ENCODE results near the gene KATNBL1. TPM values are rescaled to one million over a fixed set of nuclear protein-coding genes. Genes with fewer than 3 reads are reported as not detected.

The KATNBL1 gene
- total and polyA plus RNA-seq, 5 donors from 2014 or later = 25.3 to 36.3 (median 26.7) TPM

- no peak overlapping the region for H3K4me3 ChIP-seq (ENCODE audit: low read depth, low read length)
- H3K4me1 ChIP-seq (ENCODE audit: control insufficient read depth, insufficient read depth, low read length, poor library complexity, severe bottlenecking) = no peaks in the 10 kb centered on the region
- peaks cover 68% of the 10 kb centered on the region for H3K36me3 Mint-ChIP-seq
- H3K4me3 Mint-ChIP-seq = no peak overlapping the region
- no peaks in the 10 kb centered on the region for H3K27me3 Mint-ChIP-seq
- ATAC-seq (ENCODE audit: low read depth in 2 of 2) (no peak), DNase-seq (no peak)
- no peaks in the 10 kb centered on the region for H3K27me3 ChIP-seq (ENCODE audit: control insufficient read depth, insufficient read depth, low read length)
- H3K9me3 Mint-ChIP-seq = peaks cover 1 to 36% (median 5%) of the 10 kb centered on the region in 7 donors
- peaks cover 15 to 27% of the 10 kb centered on the region in 2 experiments for H3K9me3 ChIP-seq (ENCODE audit: control insufficient read depth in 2 of 2, low read length in 2 of 2)
- H3K27ac ChIP-seq (ENCODE audit: insufficient read depth, low read length, poor library complexity, severe bottlenecking) = no peak overlapping the region
- peaks cover 49% of the 10 kb centered on the region for H3K36me3 ChIP-seq (ENCODE audit: control insufficient read depth, insufficient read depth, low read length)
- no peak overlapping the region for H3K27ac Mint-ChIP-seq
- H3K4me1 Mint-ChIP-seq = peaks cover 0 to 6% (median 0%) of the 10 kb centered on the region in 4 donors
Measured at GRCh38 chr15:34155859-34156258, 54.0 kb downstream of the KATNBL1 start.

GRCh38 chr15:34154725-34155204 is 55.1 kb downstream of the KATNBL1 start:
- peak in 1 of 3 donors; percentile 4 for DNase-seq
- H3K27ac ChIP-seq (ENCODE audit: insufficient read depth, low read length, poor library complexity, severe bottlenecking) = no peak overlapping the region
- H3K4me1 ChIP-seq (ENCODE audit: control insufficient read depth, insufficient read depth, low read length, poor library complexity, severe bottlenecking) = no peaks in the 10 kb centered on the region
- no peak overlapping the region for H3K27ac Mint-ChIP-seq
- H3K4me3 ChIP-seq (ENCODE audit: low read depth, low read length) = no peak overlapping the region
- no peak overlapping the region for H3K4me3 Mint-ChIP-seq
- H3K27me3 ChIP-seq (ENCODE audit: control insufficient read depth, insufficient read depth, low read length) = no peaks in the 10 kb centered on the region
- peaks cover 0 to 29% (median 5%) of the 10 kb centered on the region in 7 donors for H3K9me3 Mint-ChIP-seq
- peaks cover 12 to 21% of the 10 kb centered on the region in 2 experiments for H3K9me3 ChIP-seq (ENCODE audit: control insufficient read depth in 2 of 2, low read length in 2 of 2)
- peaks cover 52% of the 10 kb centered on the region for H3K36me3 ChIP-seq (ENCODE audit: control insufficient read depth, insufficient read depth, low read length)
- ATAC-seq (ENCODE audit: low read depth in 2 of 2) = no peak
- H3K4me1 Mint-ChIP-seq = no peaks in the 10 kb centered on the region
- no peaks in the 10 kb centered on the region for H3K27me3 Mint-ChIP-seq
- peaks cover 70% of the 10 kb centered on the region for H3K36me3 Mint-ChIP-seq

GRCh38 chr15:34147371-34148140 is 62.3 kb downstream of the KATNBL1 start:
- Mint-ChIP-seq H3K4me1 (peaks cover 0 to 4% (median 0%) of the 10 kb centered on the region in 4 donors), H3K27ac (peak overlapping the region in 1 of 3 donors; percentile 12), H3K27me3 (no peaks in the 10 kb centered on the region), H3K4me3 (no peak overlapping the region), H3K36me3 (peaks cover 31% of the 10 kb centered on the region), H3K9me3 (no peaks in the 10 kb centered on the region)
- no peaks in the 10 kb centered on the region for H3K27me3 ChIP-seq (ENCODE audit: control insufficient read depth, insufficient read depth, low read length)
- DNase-seq (no peak), ATAC-seq (ENCODE audit: low read depth in 2 of 2) (no peak)
- no peaks in the 10 kb centered on the region for H3K4me1 ChIP-seq (ENCODE audit: control insufficient read depth, insufficient read depth, low read length, poor library complexity, severe bottlenecking)
- H3K9me3 ChIP-seq (ENCODE audit: control insufficient read depth in 2 of 2, low read length in 2 of 2) = no peaks in the 10 kb centered on the region
- H3K27ac ChIP-seq (ENCODE audit: insufficient read depth, low read length, poor library complexity, severe bottlenecking) = no peak overlapping the region
- no peak overlapping the region for H3K4me3 ChIP-seq (ENCODE audit: low read depth, low read length)
- H3K36me3 ChIP-seq (ENCODE audit: control insufficient read depth, insufficient read depth, low read length) = peaks cover 25% of the 10 kb centered on the region

GRCh38 chr15:34133511-34133910 is 76.4 kb downstream of the KATNBL1 start:
- ATAC-seq (ENCODE audit: low read depth in 2 of 2) (no peak), DNase-seq (no peak)
- Histone ChIP-seq H3K27ac (ENCODE audit: insufficient read depth, low read length, poor library complexity, severe bottlenecking) (no peak overlapping the region), H3K27me3 (ENCODE audit: control insufficient read depth, insufficient read depth, low read length) (no peaks in the 10 kb centered on the region), H3K9me3 (ENCODE audit: control insufficient read depth in 2 of 2, low read length in 2 of 2) (no peaks in the 10 kb centered on the region), H3K4me3 (ENCODE audit: low read depth, low read length) (no peak overlapping the region), H3K36me3 (ENCODE audit: control insufficient read depth, insufficient read depth, low read length) (no peaks in the 10 kb centered on the region), H3K4me1 (ENCODE audit: control insufficient read depth, insufficient read depth, low read length, poor library complexity, severe bottlenecking) (no peaks in the 10 kb centered on the region)
- Mint-ChIP-seq H3K4me1 (no peaks in the 10 kb centered on the region), H3K36me3 (peaks cover 5% of the 10 kb centered on the region), H3K27me3 (no peaks in the 10 kb centered on the region), H3K4me3 (no peak overlapping the region), H3K27ac (no peak overlapping the region), H3K9me3 (no peaks in the 10 kb centered on the region)

- H3K27ac ChIP-seq (ENCODE audit: insufficient read depth, low read length, poor library complexity, severe bottlenecking) = no peak overlapping the region
- Mint-ChIP-seq H3K9me3 (peaks cover 0 to under 1% (median 0%) of the 10 kb centered on the region in 7 donors), H3K4me3 (no peak overlapping the region), H3K27me3 (no peaks in the 10 kb centered on the region), H3K4me1 (no peaks in the 10 kb centered on the region), H3K27ac (no peak overlapping the region), H3K36me3 (peaks cover under 1% of the 10 kb centered on the region)
- ATAC-seq (ENCODE audit: low read depth in 2 of 2) (no peak), DNase-seq (no peak)
- H3K9me3 ChIP-seq (ENCODE audit: control insufficient read depth in 2 of 2, low read length in 2 of 2) = no peaks in the 10 kb centered on the region
- H3K4me1 ChIP-seq (ENCODE audit: control insufficient read depth, insufficient read depth, low read length, poor library complexity, severe bottlenecking) = no peaks in the 10 kb centered on the region
- no peak overlapping the region for H3K4me3 ChIP-seq (ENCODE audit: low read depth, low read length)
- H3K36me3 ChIP-seq (ENCODE audit: control insufficient read depth, insufficient read depth, low read length) = no peaks in the 10 kb centered on the region
- H3K27me3 ChIP-seq (ENCODE audit: control insufficient read depth, insufficient read depth, low read length) = no peaks in the 10 kb centered on the region
Measured at GRCh38 chr15:34132881-34133280, 77.0 kb downstream of the KATNBL1 start.

- Histone ChIP-seq H3K9me3 (ENCODE audit: control insufficient read depth in 2 of 2, low read length in 2 of 2) (no peaks in the 10 kb centered on the region), H3K4me3 (ENCODE audit: low read depth, low read length) (no peak overlapping the region), H3K27me3 (ENCODE audit: control insufficient read depth, insufficient read depth, low read length) (no peaks in the 10 kb centered on the region), H3K27ac (ENCODE audit: insufficient read depth, low read length, poor library complexity, severe bottlenecking) (no peak overlapping the region), H3K4me1 (ENCODE audit: control insufficient read depth, insufficient read depth, low read length, poor library complexity, severe bottlenecking) (no peaks in the 10 kb centered on the region), H3K36me3 (ENCODE audit: control insufficient read depth, insufficient read depth, low read length) (no peaks in the 10 kb centered on the region)
- H3K4me1 Mint-ChIP-seq = no peaks in the 10 kb centered on the region
- DNase-seq (no peak), ATAC-seq (ENCODE audit: low read depth in 2 of 2) (no peak)
- H3K27ac Mint-ChIP-seq = no peak overlapping the region
- peaks cover 0 to 2% (median 0%) of the 10 kb centered on the region in 7 donors for H3K9me3 Mint-ChIP-seq
- H3K27me3 Mint-ChIP-seq = no peaks in the 10 kb centered on the region
- H3K36me3 Mint-ChIP-seq = no peaks in the 10 kb centered on the region
- H3K4me3 Mint-ChIP-seq = no peak overlapping the region
Measured at GRCh38 chr15:34128898-34129297, 81.0 kb downstream of the KATNBL1 start.

- Histone ChIP-seq H3K9me3 (ENCODE audit: control insufficient read depth in 2 of 2, low read length in 2 of 2) (no peaks in the 10 kb centered on the region), H3K4me3 (ENCODE audit: low read depth, low read length) (no peak overlapping the region), H3K36me3 (ENCODE audit: control insufficient read depth, insufficient read depth, low read length) (no peaks in the 10 kb centered on the region), H3K27me3 (ENCODE audit: control insufficient read depth, insufficient read depth, low read length) (no peaks in the 10 kb centered on the region), H3K27ac (ENCODE audit: insufficient read depth, low read length, poor library complexity, severe bottlenecking) (no peak overlapping the region), H3K4me1 (ENCODE audit: control insufficient read depth, insufficient read depth, low read length, poor library complexity, severe bottlenecking) (no peaks in the 10 kb centered on the region)
- Mint-ChIP-seq H3K4me3 (no peak overlapping the region), H3K36me3 (no peaks in the 10 kb centered on the region), H3K9me3 (peaks cover 0 to 2% (median 0%) of the 10 kb centered on the region in 7 donors), H3K4me1 (no peaks in the 10 kb centered on the region), H3K27ac (no peak overlapping the region), H3K27me3 (peaks cover 10% of the 10 kb centered on the region)
- no peak for ATAC-seq (ENCODE audit: low read depth in 2 of 2)
- no peak for DNase-seq
Measured at GRCh38 chr15:34126522-34126921, 83.4 kb downstream of the KATNBL1 start.

- Histone ChIP-seq H3K4me3 (ENCODE audit: low read depth, low read length) (no peak overlapping the region), H3K27me3 (ENCODE audit: control insufficient read depth, insufficient read depth, low read length) (no peaks in the 10 kb centered on the region), H3K36me3 (ENCODE audit: control insufficient read depth, insufficient read depth, low read length) (no peaks in the 10 kb centered on the region), H3K9me3 (ENCODE audit: control insufficient read depth in 2 of 2, low read length in 2 of 2) (no peaks in the 10 kb centered on the region), H3K27ac (ENCODE audit: insufficient read depth, low read length, poor library complexity, severe bottlenecking) (no peak overlapping the region), H3K4me1 (ENCODE audit: control insufficient read depth, insufficient read depth, low read length, poor library complexity, severe bottlenecking) (no peaks in the 10 kb centered on the region)
- no peak for DNase-seq
- Mint-ChIP-seq H3K36me3 (no peaks in the 10 kb centered on the region), H3K27me3 (peaks cover 16% of the 10 kb centered on the region), H3K4me1 (no peaks in the 10 kb centered on the region), H3K4me3 (no peak overlapping the region), H3K27ac (no peak overlapping the region), H3K9me3 (peaks cover 0 to 2% (median 0%) of the 10 kb centered on the region in 7 donors)
- ATAC-seq (ENCODE audit: low read depth in 2 of 2) = no peak
Measured at GRCh38 chr15:34125945-34126344, 84.0 kb downstream of the KATNBL1 start.
